Measurements from ENCODE around the gene KCNQ2.
A peak's percentile ranks its signal among the peaks of the same experiment; 100 is the strongest.

Gene KCNQ2

GRCh38 chr20:63365601-63366389 is 106.7 kb downstream of the KCNQ2 start:
- DNase-seq = no peak

- no peak for DNase-seq
Measured at GRCh38 chr20:63364801-63365585, 107.5 kb downstream of the KCNQ2 start.

GRCh38 chr20:63363981-63364561 is 108.4 kb downstream of the KCNQ2 start:
- no peak for DNase-seq

GRCh38 chr20:63363013-63363957 is 109.2 kb downstream of the KCNQ2 start:
- DNase-seq = no peak

GRCh38 chr20:63362436-63363009 is 109.9 kb downstream of the KCNQ2 start:
- DNase-seq = no peak

- no peak for DNase-seq
Measured at GRCh38 chr20:63361519-63362435, 110.7 kb downstream of the KCNQ2 start.

GRCh38 chr20:63360850-63361518 is 111.5 kb downstream of the KCNQ2 start, which contains the start of gene CHRNA4:
Gene CHRNA4 (minus strand): TSS chr20:63361349. CDS start chr20:63361165, 184 bp downstream.
- DNase-seq = no peak

GRCh38 chr20:63359937-63360849 is 112.3 kb downstream of the KCNQ2 start:
- no peak for DNase-seq

- no peak for DNase-seq
Measured at GRCh38 chr20:63359164-63359934, 113.1 kb downstream of the KCNQ2 start.

GRCh38 chr20:63357921-63358905 is 114.2 kb downstream of the KCNQ2 start:
- DNase-seq = peak; percentile 76

- DNase-seq = no peak
Measured at GRCh38 chr20:63356931-63357879, 115.2 kb downstream of the KCNQ2 start.

- DNase-seq = no peak
Measured at GRCh38 chr20:63356511-63356910, 115.9 kb downstream of the KCNQ2 start.

- no peak for DNase-seq
Measured at GRCh38 chr20:63355781-63356295, 116.6 kb downstream of the KCNQ2 start.

- DNase-seq = no peak
Measured at GRCh38 chr20:63354636-63355350, 117.7 kb downstream of the KCNQ2 start.

- no peak for DNase-seq
Measured at GRCh38 chr20:63352811-63353221, 119.6 kb downstream of the KCNQ2 start.

All from NCI-H2029 treated with DMSO at 0.1 percent for 48 hours (cell line).